ENCODE data around the gene RAD51C. TPM values are rescaled to one million over a fixed set of nuclear protein-coding genes. Genes with fewer than 3 reads are reported as not detected.
"Not testable (repeated sequence)": the region's sequence is repeated elsewhere in the genome, so short reads cannot be mapped to it uniquely, and the experiment has no call there.

Gene RAD51C
- polyA plus RNA-seq (2013, experiment 1 of 2): 32.4 TPM
- 33.2 TPM for polyA plus RNA-seq (2013, experiment 2 of 2)

DNA sequence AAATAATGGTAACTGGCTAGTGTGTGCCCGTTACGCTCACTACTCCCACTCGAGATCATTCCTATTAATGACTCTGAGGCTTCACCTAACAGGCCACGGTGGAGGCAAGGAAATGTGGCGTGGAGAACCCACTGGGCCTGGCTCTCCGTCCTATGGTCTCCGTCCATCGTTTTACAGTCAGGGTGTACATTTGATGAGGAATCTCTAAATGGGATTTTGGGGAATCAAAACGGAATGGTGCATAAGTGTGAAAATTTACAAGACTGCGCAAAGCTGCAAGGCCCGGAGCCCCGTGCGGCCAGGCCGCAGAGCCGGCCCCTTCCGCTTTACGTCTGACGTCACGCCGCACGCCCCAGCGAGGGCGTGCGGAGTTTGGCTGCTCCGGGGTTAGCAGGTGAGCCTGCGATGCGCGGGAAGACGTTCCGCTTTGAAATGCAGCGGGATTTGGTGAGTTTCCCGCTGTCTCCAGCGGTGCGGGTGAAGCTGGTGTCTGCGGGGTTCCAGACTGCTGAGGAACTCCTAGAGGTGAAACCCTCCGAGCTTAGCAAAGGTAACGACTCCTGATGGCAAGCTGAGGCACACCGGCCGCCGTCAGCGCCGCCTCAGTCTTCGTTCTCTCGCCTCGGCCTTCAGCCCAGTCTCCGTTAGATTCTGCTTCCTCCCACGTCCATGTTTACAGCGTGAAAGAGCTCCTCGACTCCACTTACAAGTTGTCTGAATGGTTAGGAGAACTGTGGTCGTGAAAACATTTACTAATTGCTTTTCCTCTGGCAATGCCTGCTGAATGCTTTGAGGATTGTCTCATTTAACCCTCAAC lies at the start of gene RAD51C:
TSS of gene RAD51C (plus strand) at position 364 of the 817 bp plus-strand sequence. CDS start at position 406, 42 bp downstream.
- no peaks in the 10 kb centered on the region for H3K27me3 ChIP-seq (ENCODE audit: insufficient read depth, low read length)

DNA sequence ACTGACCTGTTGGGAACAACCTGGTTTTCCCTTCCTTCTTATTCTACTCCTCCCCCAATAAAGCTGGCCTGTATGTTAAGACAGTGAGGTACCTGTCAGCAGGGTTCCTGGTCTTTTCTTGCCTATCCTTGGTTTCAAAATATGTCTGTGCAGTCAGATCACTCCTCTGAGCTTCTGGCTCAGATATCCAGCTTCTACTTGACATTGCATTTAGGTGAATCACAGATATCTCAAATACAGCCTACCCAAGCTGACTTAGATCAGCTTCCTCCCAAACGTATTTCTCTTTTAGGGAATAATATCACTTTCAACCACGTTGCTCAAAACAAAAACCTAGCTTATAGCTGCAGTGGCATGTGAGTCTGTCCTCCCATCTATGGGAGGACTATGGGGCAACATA lies 49.3 kb upstream of the RAD51C start:
- Histone ChIP-seq H3K4me3 (ENCODE audit: low read length) (no peak overlapping the region), H3K36me3 (ENCODE audit: insufficient read depth, low read length) (no peaks in the 10 kb centered on the region), H3K27me3 (ENCODE audit: insufficient read depth, low read length) (no peaks in the 10 kb centered on the region), H3K9me3 (ENCODE audit: insufficient read depth, low read depth, low read length) (no peaks in the 10 kb centered on the region), H3K9ac (ENCODE audit: low read depth, low read length) (no peak overlapping the region), H3K27ac (ENCODE audit: low read depth, low read length) (no peak overlapping the region), H3K4me1 (ENCODE audit: insufficient read depth, low read length) (no peaks in the 10 kb centered on the region)
- 90% methylated on average over 2 of the region's 2 CpGs for WGBS

More for the DNA sequence above, at the start of gene RAD51C:
- peak within 1 kb of the TSS; percentile 71 for H3K4me3 ChIP-seq (ENCODE audit: low read length)
- H3K4me1 ChIP-seq (ENCODE audit: insufficient read depth, low read length): peaks cover 6% of the 10 kb centered on the region
- peak within 1 kb of the TSS; percentile 84 for H3K9ac ChIP-seq (ENCODE audit: low read depth, low read length)
- peak within 1 kb of the TSS; percentile 50; the same call in 1 of the 2 replicates for H3K27ac ChIP-seq (ENCODE audit: low read depth, low read length)
- no peaks in the 10 kb centered on the region for H3K9me3 ChIP-seq (ENCODE audit: insufficient read depth, low read depth, low read length)
- H3K36me3 ChIP-seq (ENCODE audit: insufficient read depth, low read length): no peaks in the 10 kb centered on the region; the same call in 1 of the 2 replicates
- 20% methylated on average over 50 of the region's 50 CpGs for WGBS

DNA sequence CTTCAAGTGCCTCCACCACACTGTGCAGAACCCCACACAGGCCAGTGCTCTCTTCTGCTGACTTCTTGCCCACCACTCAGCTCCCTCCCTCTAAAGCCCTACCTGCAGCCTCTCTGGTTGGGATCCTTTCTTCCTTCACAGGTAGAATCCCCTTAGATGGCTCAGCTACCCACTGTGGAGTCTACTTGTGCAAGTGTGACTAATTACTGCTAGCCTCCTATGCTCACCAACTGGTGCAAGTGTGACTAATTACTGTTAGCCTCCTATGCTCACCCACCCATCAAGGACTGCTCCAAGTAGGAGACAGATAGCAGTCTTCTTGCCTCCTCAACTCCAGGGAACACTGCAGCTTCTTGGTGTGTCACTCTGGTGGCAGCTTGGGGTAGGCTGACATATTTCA lies 44.2 kb upstream of the RAD51C start:
- Histone ChIP-seq H3K4me1 (ENCODE audit: insufficient read depth, low read length) (no peaks in the 10 kb centered on the region), H3K9ac (ENCODE audit: low read depth, low read length) (no peak overlapping the region), H3K9me3 (ENCODE audit: insufficient read depth, low read depth, low read length) (no peaks in the 10 kb centered on the region), H3K27me3 (ENCODE audit: insufficient read depth, low read length) (no peaks in the 10 kb centered on the region), H3K27ac (ENCODE audit: low read depth, low read length) (no peak overlapping the region), H3K4me3 (ENCODE audit: low read length) (no peak overlapping the region), H3K36me3 (ENCODE audit: insufficient read depth, low read length) (no peaks in the 10 kb centered on the region)

DNA sequence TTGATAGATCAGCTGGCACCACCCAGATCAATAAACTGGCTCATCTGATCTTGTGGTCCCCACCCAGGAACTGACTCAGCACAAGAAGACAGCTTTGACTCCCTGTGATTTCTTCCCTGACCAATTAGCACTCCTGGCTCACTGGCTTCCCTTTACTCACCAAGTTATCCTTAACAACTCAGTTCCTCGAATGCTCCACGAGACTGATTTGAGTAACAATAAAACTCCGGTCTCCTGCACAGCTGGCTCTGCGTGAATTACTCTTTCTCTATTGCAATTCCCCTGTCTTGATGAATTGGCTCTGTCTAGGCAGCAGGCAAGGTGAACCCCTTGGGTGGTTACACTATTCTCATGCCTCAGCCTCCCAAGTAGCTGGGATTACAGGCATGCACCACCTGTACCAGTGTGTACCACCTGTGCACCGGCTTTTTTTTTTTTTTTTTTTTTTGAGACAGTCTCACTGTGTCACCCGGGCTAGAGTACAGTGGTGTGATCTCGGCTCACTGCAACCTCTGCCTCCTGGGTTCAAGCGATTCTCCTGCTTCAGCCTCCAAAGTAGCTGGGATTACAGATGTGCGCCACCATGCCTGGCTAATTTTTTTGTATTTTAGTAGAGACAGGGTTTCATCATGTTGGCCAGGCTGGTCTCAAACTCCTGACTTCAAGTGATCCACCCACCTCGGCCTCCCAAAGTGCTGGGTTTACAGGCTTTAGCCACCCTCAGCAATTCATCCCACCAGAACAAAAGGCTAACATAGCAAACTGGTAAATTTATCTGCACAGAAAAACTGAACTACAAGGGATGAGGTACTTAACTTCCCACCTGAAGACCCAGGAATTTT lies 34.2 kb upstream of the RAD51C start:
- WGBS: 48% methylated on average over 10 of the region's 10 CpGs
- Histone ChIP-seq H3K4me3 (ENCODE audit: low read length) (peak overlapping the region; percentile 13; the same call in 1 of the 2 replicates), H3K27ac (ENCODE audit: low read depth, low read length) (peak overlapping the region; percentile 43; the same call in 1 of the 2 replicates)
- not testable (repeated sequence) for H3K9me3 ChIP-seq (ENCODE audit: insufficient read depth, low read depth, low read length); H3K36me3 ChIP-seq (ENCODE audit: insufficient read depth, low read length); H3K9ac ChIP-seq (ENCODE audit: low read depth, low read length); H3K4me1 ChIP-seq (ENCODE audit: insufficient read depth, low read length); H3K27me3 ChIP-seq (ENCODE audit: insufficient read depth, low read length)

DNA sequence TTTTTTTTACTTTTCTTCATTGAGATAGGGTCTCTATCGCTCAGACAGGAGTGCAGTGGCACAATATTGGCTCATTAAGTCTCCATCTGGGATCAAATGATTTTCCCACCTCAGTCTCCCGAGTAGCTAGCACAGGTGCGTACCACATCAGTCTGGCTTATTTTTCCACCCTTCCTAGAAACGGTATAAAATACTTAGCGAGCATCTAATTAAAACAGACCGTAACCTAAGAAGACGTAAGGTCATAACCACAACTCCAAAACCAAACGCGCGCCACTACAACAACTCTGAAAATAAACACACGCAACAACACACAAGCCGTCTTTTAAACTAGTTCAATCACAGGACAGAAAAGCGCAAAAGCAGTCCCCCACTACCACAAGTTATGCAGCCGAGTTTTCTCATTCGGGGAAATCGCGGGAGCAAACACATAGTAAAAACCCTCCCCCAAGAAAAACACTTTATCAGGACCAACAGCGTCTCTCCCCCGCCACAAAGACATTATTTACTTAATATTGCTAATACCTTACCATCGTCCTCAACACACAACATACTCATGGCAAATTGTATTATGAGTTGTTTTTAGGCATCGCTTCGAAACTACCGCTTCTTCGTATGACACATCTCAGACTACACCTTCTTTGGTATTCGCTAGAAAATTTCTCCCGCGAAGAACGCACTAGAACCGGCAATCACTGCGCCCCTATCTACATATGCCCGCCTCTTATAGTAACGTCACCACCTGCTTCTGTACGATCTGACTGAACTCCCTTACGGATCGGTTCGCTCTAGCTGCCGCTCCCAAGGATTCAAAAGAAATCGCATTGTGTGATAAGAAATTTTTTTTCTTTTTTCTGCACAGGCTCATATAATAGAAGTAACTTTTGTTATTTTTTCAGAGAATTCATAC lies 33.3 kb upstream of the RAD51C start:
- peak overlapping the region; percentile 67 for H3K27ac ChIP-seq (ENCODE audit: low read depth, low read length)
- H3K36me3 ChIP-seq (ENCODE audit: insufficient read depth, low read length): no peaks in the 10 kb centered on the region
- H3K9me3 ChIP-seq (ENCODE audit: insufficient read depth, low read depth, low read length): no peaks in the 10 kb centered on the region
- peak overlapping the region; percentile 53 for H3K4me3 ChIP-seq (ENCODE audit: low read length)
- 3% methylated on average over 36 of the region's 38 CpGs for WGBS
- H3K9ac ChIP-seq (ENCODE audit: low read depth, low read length): peak overlapping the region; percentile 92
- 0 out of 2 replicates have a peak, but pooled peaks cover 6% of the 10 kb centered on the region for H3K4me1 ChIP-seq (ENCODE audit: insufficient read depth, low read length)
- H3K27me3 ChIP-seq (ENCODE audit: insufficient read depth, low read length): no peaks in the 10 kb centered on the region

DNA sequence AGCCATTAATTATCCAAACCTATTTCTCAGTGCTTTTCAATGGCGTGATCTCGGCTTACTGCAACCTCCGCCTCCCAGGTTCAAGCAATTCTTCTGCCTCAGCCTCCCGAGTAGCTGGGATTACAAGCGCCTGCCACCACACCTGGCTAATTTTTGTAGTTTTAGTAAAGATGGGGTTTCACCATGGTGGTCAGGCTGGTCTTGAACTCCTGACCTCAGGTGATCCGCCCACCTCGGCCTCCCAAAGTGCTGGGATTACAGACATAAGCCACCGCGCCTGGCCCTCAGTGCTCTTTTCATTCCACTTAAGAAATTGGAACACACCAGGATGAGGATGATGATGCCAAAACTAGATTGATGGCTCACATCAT lies 32.7 kb upstream of the RAD51C start:
- Histone ChIP-seq H3K4me3 (ENCODE audit: low read length) (peak overlapping the region; percentile 53), H3K9ac (ENCODE audit: low read depth, low read length) (peak overlapping the region; percentile 92; the same call in 1 of the 2 replicates)
- H3K36me3 ChIP-seq (ENCODE audit: insufficient read depth, low read length); H3K27ac ChIP-seq (ENCODE audit: low read depth, low read length); H3K9me3 ChIP-seq (ENCODE audit: insufficient read depth, low read depth, low read length); H3K4me1 ChIP-seq (ENCODE audit: insufficient read depth, low read length); H3K27me3 ChIP-seq (ENCODE audit: insufficient read depth, low read length): not testable (repeated sequence)
- WGBS: 65% methylated on average over 9 of the region's 9 CpGs

DNA sequence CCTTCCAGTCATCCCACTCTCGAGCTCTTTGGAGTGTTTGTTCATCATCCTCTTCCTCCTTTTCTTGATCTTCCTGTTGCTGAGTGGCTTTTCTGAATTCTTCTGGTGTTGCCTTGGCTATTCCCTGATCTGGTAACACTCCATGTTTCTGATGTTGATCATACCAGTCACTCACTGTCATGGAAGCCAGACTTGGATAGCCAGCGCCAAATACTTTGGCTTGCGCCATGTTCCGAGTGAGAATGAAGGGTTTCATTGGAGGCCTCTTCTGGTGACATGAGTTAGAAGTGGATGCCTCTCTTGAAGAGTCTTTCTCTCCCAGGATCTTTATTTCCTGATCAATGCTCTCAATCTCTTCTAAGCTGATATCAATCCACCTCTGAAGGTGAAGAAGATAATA lies 31.8 kb upstream of the RAD51C start:
- Histone ChIP-seq H3K4me1 (ENCODE audit: insufficient read depth, low read length) (0 out of 2 replicates have a peak, but pooled peaks cover 6% of the 10 kb centered on the region), H3K4me3 (ENCODE audit: low read length) (no peak overlapping the region), H3K9ac (ENCODE audit: low read depth, low read length) (no peak overlapping the region), H3K27me3 (ENCODE audit: insufficient read depth, low read length) (no peaks in the 10 kb centered on the region), H3K36me3 (ENCODE audit: insufficient read depth, low read length) (no peaks in the 10 kb centered on the region), H3K27ac (ENCODE audit: low read depth, low read length) (no peak overlapping the region), H3K9me3 (ENCODE audit: insufficient read depth, low read depth, low read length) (no peaks in the 10 kb centered on the region)
- WGBS: 86% methylated on average over 4 of the region's 4 CpGs

DNA sequence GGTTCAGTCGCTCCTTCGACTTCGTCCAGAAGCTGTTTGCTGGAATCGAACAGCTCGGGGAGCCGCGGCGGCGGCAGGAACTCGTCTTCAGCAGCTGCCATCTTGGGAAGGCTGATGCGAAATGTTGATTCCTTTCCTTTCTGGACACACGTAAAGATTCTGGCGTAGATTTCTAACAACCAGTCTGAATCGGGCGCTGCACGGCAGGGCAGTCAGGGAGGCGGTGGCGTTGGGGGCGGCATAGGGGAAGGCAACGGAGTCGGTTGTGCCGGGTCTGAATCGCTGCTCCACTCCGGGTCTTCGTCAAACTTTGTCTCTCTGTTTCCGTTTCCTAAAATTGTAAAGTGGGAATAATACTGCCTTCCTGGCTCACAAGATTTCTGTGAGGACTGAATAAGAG lies 30.9 kb upstream of the RAD51C start:
- Histone ChIP-seq H3K27me3 (ENCODE audit: insufficient read depth, low read length) (no peaks in the 10 kb centered on the region), H3K27ac (ENCODE audit: low read depth, low read length) (no peak overlapping the region), H3K4me3 (ENCODE audit: low read length) (no peak overlapping the region), H3K9ac (ENCODE audit: low read depth, low read length) (no peak overlapping the region), H3K36me3 (ENCODE audit: insufficient read depth, low read length) (no peaks in the 10 kb centered on the region), H3K9me3 (ENCODE audit: insufficient read depth, low read depth, low read length) (no peaks in the 10 kb centered on the region), H3K4me1 (ENCODE audit: insufficient read depth, low read length) (0 out of 2 replicates have a peak, but pooled peaks cover 6% of the 10 kb centered on the region)
- WGBS: 94% methylated on average over 26 of the region's 26 CpGs

DNA sequence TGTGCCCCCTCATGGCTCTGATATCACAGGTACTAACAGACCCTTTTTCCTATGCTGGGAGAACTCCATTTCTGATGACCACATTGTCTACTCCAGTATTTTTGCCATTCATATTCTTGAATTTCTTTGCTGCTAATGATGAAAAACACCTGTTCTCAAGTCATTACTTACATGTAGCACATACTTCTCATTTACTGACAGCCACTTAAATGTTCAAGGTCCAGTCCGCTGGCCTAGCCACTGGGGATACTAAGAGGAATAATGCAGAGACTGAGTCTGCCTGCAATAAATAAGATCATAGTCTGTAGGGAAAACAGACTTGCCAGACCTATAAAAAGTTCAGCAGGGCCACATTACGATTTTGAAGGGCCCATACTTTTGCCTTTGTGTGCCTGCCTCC lies 28.1 kb upstream of the RAD51C start:
- Histone ChIP-seq H3K9me3 (ENCODE audit: insufficient read depth, low read depth, low read length) (no peaks in the 10 kb centered on the region), H3K27ac (ENCODE audit: low read depth, low read length) (no peak overlapping the region), H3K27me3 (ENCODE audit: insufficient read depth, low read length) (no peaks in the 10 kb centered on the region), H3K4me3 (ENCODE audit: low read length) (no peak overlapping the region), H3K4me1 (ENCODE audit: insufficient read depth, low read length) (0 out of 2 replicates have a peak, but pooled peaks cover 4% of the 10 kb centered on the region), H3K9ac (ENCODE audit: low read depth, low read length) (no peak overlapping the region), H3K36me3 (ENCODE audit: insufficient read depth, low read length) (no peaks in the 10 kb centered on the region)
- 97% methylated on average over 2 of the region's 2 CpGs for WGBS

DNA sequence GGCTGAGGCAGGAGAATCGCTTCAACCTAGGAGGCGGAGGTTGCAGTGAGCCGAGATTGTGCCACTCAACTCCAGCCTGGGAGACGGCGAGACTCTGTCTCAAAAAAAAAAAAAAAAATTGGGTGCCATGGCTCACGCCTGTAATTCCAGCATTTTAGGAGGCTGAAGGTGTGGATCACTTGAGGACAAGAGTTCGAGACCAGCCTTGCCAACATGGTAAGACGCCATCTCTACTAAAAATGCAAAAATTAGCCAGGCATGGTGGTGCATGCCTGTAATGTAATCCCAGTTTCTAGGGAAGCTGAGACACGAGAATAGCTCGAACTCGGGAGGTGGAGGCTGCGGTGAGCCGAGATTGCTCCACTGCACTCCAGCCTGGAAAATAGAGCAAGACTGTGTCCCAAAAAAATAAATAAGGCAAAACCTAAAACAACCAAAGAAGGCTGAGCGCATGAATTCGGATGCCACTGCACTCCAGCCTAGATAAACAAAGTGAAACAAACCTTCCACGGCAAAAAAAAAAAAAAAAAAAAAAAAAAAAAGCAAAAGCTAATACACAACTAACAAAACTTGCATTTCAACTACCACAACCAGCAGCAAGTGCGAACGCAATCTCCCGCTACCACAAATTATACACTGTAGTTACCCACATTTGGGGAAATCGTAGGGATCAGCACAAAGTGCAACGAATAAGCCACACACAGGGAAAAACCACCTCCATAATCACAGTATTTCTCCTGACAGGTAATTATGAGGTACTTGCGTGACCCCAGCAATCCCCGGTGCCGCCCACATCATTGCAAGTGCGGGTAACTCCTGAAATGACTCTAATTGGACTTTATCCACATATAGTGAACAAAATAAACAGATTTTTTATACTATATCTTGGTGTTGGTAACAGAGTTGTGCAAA lies 26.2 kb upstream of the RAD51C start:
- H3K9me3 ChIP-seq (ENCODE audit: insufficient read depth, low read depth, low read length): no peaks in the 10 kb centered on the region
- H3K36me3 ChIP-seq (ENCODE audit: insufficient read depth, low read length): no peaks in the 10 kb centered on the region
- WGBS: 96% methylated on average over 25 of the region's 25 CpGs
- no peak overlapping the region for H3K9ac ChIP-seq (ENCODE audit: low read depth, low read length)
- 0 out of 2 replicates have a peak, but pooled peaks cover 4% of the 10 kb centered on the region for H3K4me1 ChIP-seq (ENCODE audit: insufficient read depth, low read length)
- H3K27ac ChIP-seq (ENCODE audit: low read depth, low read length): no peak overlapping the region
- H3K27me3 ChIP-seq (ENCODE audit: insufficient read depth, low read length): no peaks in the 10 kb centered on the region
- no peak overlapping the region for H3K4me3 ChIP-seq (ENCODE audit: low read length)
